HG03575 (cell line): ENCODE measurements around the gene GARS1.
"Not testable (repeated sequence)": the region's sequence is repeated elsewhere in the genome, so short reads cannot be mapped to it uniquely, and the experiment has no call there.

Experiments used
- ATAC-seq: cut with Tn5 transposase; IDR thresholded peaks from one replicate; pipeline ENCODE4 v1.9.1; 2021; ENCODE audit not compliant: unreplicated experiment, insufficient number of reproducible peaks, low FRiP score; ENCODE audit errors: extremely low read depth

Gene GARS1

DNA sequence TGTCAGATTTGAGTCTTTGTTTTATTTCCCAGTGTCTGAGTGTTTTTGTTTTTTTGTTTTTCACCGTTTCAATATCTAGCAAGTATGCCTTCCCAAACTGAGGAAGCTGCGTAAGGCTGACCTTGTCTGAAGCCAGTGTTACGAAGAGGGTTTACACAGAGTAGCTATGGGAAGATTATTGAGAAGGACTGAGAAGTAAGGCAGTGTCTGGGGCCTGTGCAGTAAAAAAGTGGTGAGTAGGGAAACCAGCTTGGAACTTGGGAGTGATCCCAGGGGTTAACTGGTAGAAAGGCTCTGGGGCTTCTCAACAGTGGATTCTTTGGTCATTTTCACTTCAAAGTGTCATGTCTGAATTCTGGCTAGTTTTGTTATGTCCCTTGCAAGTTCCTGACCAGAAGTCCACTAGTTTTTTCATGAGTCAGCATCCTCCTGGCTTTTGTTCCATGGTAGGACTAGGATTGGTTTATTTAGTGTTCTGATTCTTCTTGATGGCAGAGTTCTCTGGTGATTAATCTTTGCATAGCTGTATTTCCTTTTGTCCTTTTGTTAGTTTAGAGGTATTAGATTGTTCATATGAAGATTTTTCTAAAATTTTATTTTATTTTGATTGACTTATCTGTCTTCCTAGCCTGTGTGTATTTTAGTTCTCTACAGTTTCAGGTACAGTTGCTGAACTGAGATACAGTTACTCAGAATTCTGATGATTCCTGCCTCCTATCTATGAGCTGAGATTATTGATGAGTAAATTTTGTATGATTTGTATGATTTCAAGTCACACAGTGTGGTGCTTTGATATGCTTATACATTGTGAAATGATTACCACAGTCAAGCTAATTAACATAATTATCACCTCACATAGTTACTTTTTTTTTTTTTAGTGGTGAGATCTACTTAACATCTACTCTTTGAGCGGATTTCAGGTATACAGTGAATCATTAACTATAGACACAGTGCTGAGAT lies 19.0 kb downstream of the GARS1 start:
- no peak for ATAC-seq

GRCh38 chr7:30616318-30616717 lies 21.6 kb downstream of the GARS1 start:
- no peak for ATAC-seq

DNA sequence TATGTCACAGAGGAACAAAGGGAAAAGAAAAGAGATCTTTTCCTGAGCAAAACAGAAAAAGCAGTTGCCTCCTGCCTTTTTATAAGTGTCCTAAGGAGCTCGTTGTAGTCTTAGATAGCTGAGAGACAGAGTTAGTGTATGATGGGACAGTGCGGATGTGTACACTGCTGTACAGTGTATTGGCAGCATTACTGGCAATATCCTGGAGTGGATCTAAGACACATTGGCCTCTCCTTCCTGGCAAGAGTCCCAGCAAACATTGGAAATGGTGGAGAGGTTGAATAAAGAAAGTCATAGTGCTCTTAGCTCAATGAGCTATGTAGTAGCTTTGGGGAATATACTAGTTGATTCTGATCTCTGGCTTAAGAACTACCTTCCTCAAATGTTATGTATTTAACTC lies 22.7 kb downstream of the GARS1 start:
- no peak for ATAC-seq

DNA sequence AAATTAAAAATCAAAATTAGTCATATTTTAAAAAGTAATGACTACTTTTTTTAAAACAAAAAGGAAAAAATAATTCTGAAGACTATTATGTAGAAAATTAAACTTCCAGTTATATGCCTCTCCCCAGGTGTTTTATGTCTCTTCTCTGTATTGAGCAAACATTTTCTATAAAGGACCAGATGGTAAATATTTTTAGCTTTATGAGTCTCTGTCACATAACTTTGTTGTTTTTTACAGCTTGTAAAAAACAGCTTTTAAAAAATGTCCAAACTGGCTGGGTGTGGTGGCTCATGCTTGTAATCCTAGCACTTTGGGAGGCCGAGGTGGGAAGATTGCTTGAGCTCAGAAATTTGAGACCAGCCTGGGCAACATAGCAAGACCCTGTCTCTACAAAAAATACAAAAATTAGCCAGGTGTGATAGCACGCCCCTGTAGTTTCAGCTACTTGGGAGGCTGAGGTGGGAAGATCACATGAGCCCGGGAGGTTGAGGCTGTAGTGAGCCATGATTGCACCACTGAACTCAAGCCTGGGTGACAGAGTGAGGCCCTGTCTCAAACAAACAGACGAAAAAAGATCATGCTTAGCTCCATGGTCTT lies 23.5 kb downstream of the GARS1 start:
- ATAC-seq = no peak

DNA sequence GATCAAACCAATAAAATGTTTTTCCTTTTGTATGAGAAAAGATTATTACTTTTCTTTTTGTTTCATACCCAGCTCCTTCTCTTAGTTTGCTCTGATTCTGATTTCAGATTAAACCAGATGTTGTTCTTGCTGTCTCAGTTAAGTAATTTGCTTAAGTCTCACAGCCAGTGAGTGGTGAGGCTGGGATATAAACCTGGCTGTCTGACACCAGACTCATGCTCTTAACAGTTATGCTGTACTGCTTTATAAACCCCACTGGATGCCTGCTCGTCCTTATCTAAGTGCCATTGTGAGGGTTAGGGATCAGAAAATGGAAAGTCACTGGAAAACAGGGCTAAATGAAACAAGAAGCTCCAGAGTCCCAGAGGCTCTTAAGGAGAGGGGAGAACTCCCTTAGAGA lies 24.3 kb downstream of the GARS1 start:
- no peak for ATAC-seq

GRCh38 chr7:30625283-30625682 lies 30.6 kb downstream of the GARS1 start:
- ATAC-seq = no peak

- no peak for ATAC-seq
These were observed 32.3 kb downstream of the GARS1 start for GRCh38 chr7:30627026-30627425.

DNA sequence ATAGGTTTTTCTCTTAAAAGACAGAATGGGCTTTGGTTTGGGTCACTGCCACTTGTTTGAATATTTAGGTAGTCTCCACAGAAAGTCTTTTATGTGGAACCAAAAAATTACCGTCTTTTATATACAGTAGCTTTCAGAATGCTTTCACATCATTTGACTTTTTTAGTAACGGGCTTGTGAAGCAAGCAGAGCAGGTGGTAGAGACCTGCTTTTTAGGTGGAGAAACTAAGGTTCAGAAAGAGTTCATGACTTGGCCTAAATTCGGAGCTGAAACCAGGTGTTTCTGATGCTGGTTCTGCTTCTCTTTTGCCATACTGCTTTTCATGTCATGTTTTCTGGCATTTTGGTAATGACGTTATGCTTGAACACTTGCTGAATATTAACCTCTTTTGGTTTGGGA lies 36.3 kb downstream of the GARS1 start:
- no peak for ATAC-seq

DNA sequence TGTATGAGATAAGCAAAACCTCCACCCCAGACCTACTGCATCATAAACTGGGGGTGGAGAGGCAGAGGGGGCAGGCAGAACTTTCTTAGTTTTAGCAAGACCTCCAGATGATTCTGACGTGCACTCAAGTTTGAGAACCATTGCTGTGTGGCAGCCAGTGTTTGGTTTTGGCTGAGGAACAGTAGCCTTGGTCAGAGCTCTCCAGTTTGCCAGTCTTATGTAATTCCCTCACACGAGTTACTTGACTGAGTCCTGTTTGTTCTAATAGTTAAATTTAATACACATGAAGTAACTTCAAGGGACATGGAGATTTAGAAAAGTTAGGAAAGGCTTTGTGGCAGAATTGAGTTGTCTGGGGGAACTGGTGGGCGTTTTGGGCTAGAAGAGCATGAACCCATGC lies 38.5 kb downstream of the GARS1 start:
- no peak for ATAC-seq

DNA sequence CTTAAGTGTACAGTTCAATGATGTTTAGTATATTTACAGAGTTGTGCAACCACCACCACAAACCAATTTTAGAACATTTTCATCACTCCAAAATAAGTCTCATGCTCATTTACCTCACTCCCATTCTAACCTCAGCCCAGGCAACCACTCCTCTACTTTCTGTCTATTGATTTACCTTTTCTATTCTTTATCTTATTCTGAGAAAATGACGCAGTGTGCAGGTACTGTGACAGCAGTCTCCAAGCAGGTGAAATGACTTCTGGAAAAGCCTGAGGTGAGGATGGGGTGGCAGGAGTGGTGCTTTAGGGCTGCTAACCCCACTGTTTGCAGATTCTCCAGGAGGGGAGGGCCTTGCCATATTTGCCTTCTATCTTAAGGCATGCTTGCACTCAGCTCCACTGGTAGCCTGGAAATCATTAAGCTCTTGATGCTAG lies 39.5 kb downstream of the GARS1 start:
- ATAC-seq = no peak

- ATAC-seq = no peak
These were observed 40.0 kb downstream of the GARS1 start for GRCh38 chr7:30634634-30635201.

DNA sequence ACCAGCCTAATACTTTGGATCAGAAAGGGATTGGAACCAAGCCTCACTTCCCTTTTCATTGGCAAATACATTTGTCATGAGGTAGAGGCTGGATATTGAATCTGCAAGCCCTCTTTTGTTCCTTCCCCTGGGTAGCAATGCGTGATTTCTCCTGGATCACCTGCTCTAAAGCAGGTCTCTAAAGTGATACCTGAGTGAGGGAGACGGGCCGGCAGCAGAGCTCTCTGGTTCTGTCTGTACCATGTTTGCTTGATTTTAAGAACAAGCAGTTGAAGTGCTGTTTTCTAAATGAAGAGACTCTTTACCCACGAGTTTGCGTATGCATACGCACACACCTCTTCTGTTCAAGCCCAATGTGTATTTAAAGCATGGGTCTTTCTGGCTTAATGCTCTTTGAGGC lies 41.1 kb downstream of the GARS1 start:
- no peak for ATAC-seq

DNA sequence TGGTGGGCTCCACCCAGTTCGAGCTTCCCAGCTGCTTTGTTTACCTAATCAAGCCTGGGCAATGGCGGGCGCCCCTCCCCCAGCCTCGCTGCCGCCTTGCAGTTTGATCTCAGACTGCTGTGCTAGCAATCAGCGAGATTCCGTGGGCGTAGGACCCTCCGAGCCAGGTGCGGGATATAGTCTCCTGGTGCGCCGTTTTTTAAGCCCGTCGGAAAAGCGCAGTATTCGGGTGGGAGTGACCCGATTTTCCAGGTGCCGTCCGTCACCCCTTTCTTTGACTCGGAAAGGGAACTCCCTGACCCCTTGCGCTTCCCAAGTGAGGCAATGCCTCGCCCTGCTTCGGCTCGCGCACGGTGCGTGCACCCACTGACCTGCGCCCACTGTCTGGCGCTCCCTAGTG lies 47.6 kb downstream of the GARS1 start:
- ATAC-seq = not testable (repeated sequence)

GRCh38 chr7:30642789-30643188 lies 48.1 kb downstream of the GARS1 start:
- no peak for ATAC-seq

- ATAC-seq = no peak
These were observed 49.7 kb downstream of the GARS1 start for GRCh38 chr7:30644286-30644955.

- ATAC-seq = no peak
These were observed 51.0 kb downstream of the GARS1 start for GRCh38 chr7:30645661-30646060.

- no peak for ATAC-seq
These were observed 51.5 kb downstream of the GARS1 start for GRCh38 chr7:30646154-30646553.

DNA sequence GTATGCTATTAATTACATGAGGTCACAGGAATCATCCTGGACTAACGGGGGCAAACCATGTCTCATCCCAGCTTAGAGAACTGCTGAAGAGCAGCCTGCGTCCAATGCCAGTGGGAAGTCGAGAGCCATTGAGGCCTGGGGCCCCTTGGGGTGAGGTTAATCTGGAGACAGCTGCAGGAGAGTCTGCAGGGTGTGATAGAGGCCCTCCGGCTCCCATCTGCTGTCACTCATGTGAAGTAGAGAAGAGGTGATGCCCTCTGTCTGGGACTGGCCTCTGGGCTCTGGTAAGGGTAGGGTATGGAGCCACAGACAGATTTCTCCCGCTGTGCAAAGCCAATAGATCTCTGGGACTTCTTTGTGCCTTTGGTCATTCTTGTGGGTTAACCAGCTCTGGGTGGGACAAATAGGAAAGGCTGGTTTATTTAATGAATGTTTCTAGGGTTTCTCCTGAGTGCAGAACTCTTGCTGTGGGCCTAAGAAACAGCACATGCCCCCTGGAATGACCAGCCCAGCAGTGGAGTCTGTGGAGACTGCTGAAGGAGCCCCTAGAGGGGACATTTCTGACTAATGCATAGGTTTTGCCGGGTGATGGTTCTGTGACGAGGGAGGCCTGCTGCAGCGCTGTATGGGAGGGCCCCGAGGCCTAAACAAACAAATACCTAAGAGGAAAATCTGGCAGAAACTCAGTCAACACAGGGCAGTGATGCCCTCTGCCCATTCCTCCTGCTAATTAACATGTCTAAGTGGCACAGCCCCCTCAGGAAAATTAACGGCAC lies 53.1 kb downstream of the GARS1 start:
- ATAC-seq = no peak
